Measurements from ENCODE around the gene SMC1B.

DNA sequence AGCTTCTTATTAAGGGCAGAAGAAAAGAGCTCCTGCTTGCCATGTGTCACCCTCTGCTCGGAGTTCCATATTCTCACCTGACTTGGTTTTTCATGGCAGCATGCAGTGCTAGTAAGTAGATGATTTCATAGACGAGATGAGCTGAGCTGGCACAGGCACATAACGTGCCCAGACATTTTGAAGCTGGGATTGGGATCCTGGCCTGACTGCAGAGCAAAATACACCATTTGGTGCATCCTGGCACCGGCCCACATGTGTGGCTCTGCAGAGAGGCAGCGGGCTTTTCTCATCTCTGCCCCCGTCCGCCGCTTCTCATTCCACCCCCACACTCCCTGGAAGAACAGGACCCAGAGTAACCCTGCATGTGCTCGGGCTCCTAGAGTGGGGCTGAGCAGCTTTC lies 78.9 kb downstream of the SMC1B start:
- TF ChIP-seq, protein P1, sequence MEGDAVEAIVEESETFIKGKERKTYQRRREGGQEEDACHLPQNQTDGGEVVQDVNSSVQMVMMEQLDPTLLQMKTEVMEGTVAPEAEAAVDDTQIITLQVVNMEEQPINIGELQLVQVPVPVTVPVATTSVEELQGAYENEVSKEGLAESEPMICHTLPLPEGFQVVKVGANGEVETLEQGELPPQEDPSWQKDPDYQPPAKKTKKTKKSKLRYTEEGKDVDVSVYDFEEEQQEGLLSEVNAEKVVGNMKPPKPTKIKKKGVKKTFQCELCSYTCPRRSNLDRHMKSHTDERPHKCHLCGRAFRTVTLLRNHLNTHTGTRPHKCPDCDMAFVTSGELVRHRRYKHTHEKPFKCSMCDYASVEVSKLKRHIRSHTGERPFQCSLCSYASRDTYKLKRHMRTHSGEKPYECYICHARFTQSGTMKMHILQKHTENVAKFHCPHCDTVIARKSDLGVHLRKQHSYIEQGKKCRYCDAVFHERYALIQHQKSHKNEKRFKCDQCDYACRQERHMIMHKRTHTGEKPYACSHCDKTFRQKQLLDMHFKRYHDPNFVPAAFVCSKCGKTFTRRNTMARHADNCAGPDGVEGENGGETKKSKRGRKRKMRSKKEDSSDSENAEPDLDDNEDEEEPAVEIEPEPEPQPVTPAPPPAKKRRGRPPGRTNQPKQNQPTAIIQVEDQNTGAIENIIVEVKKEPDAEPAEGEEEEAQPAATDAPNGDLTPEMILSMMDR (IDR thresholded peaks at IDR 0.05) = no peak
- no peak for TF ChIP-seq POLR2A (IDR thresholded peaks at IDR 0.05)

All from uterus (tissue), 2 donors.